Stimulated activated CD4-positive, alpha-beta T cell treated with anti-CD3 and anti-CD28 coated beads, Interleukin-2, amount 100 ng/mL, for 4 hours (primary cell): Measurements from ENCODE around the gene FBLN2.

ENCODE experiments used
- DNase-seq: peaks from one replicate; pipeline ENCODE4 v3.0.0-alpha.2; 2020; ENCODE audit warnings: low read depth

FBLN2 gene

DNA sequence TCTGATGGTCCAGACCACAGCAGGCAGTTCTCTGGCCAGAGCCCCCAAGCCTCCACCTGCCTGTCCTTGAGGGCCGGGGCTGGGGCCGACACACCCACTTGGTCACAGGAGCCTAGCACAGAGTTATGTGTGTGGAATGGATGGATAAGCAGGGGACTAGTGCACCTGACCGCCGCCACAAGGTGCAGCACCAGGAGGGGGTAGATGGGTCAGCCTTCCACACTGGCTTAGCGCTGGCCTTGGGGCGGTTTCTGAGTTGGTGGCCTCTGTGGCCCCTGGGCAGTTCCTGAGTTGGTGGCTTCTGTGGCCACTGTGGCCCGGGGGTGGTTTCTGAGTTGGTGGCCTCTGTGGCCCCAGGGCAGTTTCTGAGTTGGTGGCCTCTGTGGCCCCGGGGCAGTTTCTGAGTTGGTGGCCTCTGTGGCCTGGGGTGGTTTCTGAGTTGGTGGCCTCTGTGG is 75.8 kb downstream of the FBLN2 start:
- DNase-seq: no peak

DNA sequence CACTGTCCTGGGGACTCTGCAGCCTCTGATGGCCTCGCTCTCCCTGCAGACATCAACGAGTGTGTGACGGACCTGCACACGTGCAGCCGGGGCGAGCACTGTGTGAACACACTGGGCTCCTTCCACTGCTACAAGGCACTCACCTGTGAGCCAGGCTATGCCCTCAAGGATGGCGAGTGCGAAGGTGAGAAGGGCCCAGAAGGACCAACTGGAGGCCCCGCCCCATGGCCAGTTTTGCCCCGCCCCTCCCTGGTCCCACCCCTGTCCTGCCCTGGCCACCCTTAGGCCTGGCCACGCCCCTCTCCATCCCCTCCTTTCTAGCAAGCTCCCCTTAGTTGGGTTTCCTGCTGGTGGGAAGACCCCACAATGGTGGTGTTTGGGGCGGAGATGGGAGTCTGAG is 77.5 kb downstream of the FBLN2 start:
- no peak for DNase-seq

GRCh38 chr3:13626915-13627460 is 78.1 kb downstream of the FBLN2 start:
- no peak for DNase-seq

- no peak for DNase-seq
Measured at GRCh38 chr3:13627681-13628080, 78.8 kb downstream of the FBLN2 start.

GRCh38 chr3:13628432-13628831 is 79.5 kb downstream of the FBLN2 start:
- DNase-seq: no peak

DNA sequence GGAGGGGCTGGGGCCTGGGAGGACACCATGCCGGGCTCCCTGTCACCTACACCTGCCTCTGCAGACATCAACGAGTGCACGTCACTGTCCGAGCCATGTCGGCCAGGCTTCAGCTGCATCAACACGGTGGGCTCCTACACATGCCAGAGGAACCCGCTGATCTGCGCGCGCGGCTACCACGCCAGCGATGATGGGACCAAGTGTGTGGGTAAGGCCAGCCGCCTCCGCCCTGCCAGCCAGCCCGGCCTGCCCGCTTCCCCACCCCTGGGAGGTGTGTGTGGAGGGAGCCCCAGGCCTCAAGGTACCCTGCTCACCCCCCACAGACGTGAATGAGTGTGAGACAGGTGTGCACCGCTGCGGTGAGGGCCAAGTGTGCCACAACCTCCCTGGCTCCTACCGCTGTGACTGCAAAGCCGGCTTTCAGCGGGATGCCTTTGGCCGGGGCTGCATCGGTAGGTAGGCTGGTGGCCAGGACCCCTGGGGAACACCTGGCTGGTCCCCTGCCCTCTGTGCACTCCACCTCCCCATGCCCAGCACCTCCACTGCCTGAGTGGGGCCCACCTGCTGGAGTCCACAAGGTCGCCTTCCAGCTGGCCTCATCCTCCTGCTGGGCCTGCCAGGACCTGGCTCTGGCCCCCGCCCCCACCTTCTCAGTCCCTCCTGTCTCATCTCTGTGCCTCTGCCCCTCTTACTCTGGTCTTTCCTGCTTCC is 80.1 kb downstream of the FBLN2 start:
- no peak for DNase-seq

GRCh38 chr3:13629644-13630043 is 80.7 kb downstream of the FBLN2 start:
- no peak for DNase-seq

- DNase-seq: no peak
Measured at GRCh38 chr3:13631256-13631655, 82.3 kb downstream of the FBLN2 start.

DNA sequence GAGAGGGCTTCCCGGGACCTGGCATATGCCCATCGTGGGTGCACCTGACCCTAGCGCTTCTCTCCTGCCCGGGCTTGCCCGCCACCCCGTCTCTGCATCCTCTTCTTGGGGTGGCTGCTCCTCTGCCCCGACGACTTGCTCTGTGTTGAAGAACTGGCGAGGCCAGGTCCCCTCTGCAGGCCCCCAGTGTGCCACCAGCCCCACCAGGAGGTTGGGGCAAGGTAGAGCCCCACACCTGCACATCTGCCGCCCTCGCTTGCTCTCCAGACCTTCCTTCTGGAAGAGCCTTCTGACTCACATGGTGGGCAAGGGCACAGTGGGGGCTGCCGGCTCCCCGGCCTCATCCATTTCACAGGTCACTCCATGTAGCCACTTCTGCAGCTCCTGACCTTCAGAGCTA is 84.3 kb downstream of the FBLN2 start:
- DNase-seq: no peak

DNA sequence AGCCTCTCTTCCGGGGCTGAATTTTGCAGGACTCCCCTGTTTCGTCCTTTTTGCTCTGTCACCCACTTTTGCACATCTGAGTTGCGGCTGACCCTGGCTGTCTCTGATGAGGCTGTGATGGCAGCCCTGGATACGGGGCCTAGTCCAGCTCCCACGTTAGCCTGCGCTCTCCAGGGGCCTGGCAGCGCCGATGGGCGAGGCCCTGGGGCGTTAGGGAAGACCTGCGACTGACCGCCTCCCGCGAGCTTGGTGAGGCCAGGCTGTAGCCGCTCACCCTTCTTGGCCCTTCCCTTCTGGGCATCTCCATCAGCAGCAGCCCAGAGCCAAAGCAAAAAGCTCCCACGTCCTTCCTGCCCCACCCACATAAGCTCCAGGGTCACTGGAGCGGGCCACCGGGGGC is 85.2 kb downstream of the FBLN2 start:
- DNase-seq: no peak

GRCh38 chr3:13634615-13635014 is 85.7 kb downstream of the FBLN2 start:
- DNase-seq: no peak

GRCh38 chr3:13636186-13636585 is 87.3 kb downstream of the FBLN2 start:
- DNase-seq: no peak

DNA sequence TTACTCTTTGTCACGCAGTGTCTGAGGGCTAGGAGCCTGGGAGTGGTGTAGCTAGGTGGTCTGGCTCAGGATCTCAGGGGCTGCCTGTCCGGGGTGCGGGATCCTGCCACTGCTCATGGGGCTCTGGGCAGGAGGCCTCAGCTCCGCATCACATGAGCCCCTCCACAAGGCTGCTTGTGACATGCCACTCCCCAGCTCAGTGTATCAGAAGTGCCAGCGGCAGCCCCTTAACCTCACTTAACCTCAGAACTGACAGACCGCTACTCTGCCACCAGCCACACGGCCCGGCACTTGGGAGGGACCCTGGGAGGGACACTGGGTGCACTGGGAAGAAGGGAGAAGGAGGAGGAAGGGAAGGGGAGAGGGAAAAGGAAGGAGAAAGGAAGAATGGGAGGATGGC is 87.9 kb downstream of the FBLN2 start:
- DNase-seq: no peak

- DNase-seq: no peak
Measured at GRCh38 chr3:13637311-13637891, 88.5 kb downstream of the FBLN2 start.

DNA sequence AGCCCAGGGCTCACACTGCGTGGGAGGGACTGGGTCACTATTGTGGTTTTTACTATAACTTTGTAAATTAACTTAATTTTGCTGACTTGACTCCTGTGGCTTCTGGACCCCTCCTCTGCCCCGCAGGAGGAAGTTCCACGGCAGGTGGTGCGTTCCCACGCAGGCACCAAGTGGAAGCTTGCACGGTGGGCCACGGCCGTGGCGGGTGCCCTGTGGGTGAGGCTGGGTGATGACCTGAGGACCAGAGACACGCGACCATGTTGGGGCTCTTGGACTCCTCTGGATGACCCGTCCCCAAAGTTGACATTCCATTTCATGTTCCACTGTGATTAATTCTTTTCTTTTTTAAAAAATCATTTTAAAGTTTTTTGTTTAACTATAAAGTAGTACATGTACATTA is 89.0 kb downstream of the FBLN2 start:
- DNase-seq: no peak

DNA sequence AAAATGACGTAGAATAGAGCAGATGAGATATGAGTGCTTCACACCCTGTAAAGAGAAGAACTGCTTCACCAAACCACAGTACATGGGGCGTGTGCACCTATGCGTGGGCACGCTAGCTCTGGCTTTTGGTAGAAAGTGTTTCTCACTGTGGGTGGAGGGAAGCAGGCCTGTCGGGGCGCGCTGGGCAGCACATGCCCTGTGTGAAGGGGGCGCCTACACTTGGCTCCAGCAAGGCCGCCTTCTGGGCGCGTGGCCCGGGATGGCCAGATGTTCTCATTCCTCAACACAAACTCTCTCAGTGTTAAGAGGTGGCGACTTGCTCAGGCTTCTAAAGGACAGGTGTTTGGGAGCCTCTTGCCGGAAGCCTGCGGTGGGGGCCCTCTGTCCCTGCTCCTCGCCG is 90.0 kb downstream of the FBLN2 start:
- DNase-seq: no peak

- DNase-seq: no peak
Measured at GRCh38 chr3:13642597-13642996, 93.7 kb downstream of the FBLN2 start.

DNA sequence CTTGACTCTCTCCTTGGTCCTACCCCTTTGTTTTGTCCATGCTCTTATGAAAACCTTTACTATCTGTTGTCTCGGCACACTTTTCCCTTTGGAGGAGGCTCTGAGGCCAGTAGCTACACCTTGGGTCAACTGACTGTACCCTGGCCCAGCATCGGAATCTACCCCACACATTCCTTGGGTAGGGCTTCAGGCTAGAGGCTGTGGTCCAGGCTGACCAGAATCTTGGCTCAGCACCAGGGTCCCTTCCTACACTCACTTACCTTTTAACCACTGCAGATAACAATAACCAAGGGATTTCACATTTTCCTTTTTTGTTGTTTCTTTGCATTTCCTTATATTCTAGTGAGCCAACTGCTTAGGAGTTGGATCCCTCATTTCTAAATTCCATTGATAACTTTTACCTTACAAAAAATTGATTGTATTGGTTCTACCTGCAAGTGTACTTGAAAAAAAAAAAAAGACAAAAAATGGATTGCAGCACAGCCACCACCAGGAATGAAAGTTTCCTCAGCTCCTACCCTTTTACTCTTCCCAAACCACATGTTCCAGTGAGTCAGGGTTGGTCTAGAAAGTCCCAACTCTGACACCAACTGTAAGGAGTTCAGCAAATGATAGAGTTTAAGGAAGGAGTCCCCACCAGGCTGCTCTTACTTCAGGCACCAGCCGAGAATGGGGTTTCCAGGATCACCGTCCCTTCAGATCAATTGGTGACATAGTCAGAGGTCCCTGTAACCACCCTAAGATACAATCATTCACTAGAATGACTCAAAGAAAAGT is 95.6 kb downstream of the FBLN2 start:
- no peak for DNase-seq

DNA sequence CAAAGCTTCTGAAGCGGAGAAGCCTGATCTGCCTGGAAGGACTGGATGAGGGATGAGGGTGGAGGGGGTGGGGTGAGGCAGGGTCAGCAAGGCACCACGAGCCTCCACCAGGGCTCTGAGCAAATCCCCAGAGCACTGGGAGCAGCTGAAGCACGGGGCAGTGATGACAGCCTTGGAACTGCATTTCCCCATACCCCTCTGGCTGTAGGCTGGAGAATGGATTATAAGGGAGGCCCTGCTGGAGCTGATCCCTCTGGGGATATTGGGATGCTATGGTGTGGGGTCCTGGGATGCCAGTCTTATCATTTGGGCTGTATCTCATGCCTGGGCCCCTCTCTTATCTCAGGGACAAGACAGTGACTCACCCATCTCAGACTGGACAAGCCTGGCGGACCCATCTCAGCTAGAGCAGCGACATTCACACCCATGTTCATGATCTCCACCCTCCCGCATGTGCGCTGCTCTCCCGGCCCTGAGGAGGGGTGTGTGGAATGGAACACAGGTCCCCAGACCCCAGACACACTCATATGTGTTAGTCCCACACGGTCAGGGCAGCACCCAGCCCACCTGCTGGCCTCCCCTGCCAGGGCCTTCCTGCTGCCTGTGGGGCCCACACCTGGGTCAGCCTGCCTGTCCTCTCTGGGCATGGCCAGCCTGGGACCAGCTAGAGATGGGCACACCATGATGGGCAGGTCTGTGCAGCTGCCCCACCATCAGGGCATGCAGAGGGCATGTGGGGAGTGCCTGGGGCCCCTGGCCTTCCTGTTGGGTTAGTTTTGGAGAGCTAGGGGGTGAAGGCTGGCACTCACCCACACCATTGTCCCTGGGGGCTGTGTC is 97.1 kb downstream of the FBLN2 start:
- no peak for DNase-seq

DNA sequence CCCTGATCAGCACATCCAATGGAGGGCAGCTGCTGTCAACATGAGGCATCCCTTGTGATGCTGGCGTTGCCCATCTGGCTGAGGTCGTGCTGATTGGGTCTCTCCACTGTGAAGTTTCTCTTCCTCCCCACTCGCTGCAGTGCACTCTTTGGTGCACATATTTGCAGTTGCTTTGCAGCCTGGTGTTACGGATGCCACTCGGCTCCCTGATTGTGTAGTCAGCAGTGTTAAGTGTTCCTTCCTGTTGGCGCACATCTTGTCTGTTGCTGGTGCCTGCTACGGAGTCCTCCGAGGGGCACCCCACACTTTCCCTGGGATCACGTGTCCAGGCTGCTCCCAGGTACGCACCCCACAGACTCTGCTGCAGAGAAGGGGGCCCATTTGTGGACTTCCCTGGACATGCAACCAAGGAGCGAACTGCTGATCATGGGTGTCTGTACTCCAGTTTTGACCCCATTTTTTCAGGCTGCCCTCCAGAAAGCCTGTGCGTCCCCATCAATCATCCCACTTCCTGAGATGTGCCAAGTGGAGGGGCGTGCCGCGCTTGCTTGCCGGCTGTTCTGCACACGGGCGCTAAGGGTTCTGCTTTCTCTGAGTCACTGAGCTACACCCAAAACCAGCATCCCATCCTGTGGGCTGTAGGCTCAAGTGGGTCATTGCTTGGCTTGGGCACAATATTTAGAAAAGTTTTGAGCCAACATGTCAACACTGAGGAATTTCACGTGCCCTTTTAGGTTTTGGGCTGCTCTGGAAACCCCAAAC is 98.6 kb downstream of the FBLN2 start:
- no peak for DNase-seq
